Neuron (in vitro differentiated cells): ENCODE measurements around the gene SPATA46.

ENCODE experiments used
- H2AFZ ChIP-seq: one replicate; pipeline ENCODE4 v1.6.1; 2013; ENCODE audit warnings: low read depth, mild to moderate bottlenecking, inconsistent platforms, low read length, moderate library complexity
- H3K27me3 ChIP-seq: one replicate; pipeline ENCODE4 v1.6.1; 2013; ENCODE audit warnings: low read length; ENCODE audit not compliant: insufficient read depth
- H3K36me3 ChIP-seq: one replicate; pipeline ENCODE4 v1.6.1; 2013; ENCODE audit warnings: low read length; ENCODE audit not compliant: insufficient read depth
- H3K4me1 ChIP-seq: one replicate; pipeline ENCODE4 v1.6.1; 2013; ENCODE audit warnings: low read length; ENCODE audit not compliant: insufficient read depth
- H3K4me3 ChIP-seq: 2 replicates; pipeline ENCODE4 v1.5.1; 2013; ENCODE audit warnings: mild to moderate bottlenecking, low read length, moderate library complexity
- H3K9me3 ChIP-seq: one replicate; pipeline ENCODE4 v1.6.1; 2013; ENCODE audit warnings: low read length

Gene SPATA46

DNA sequence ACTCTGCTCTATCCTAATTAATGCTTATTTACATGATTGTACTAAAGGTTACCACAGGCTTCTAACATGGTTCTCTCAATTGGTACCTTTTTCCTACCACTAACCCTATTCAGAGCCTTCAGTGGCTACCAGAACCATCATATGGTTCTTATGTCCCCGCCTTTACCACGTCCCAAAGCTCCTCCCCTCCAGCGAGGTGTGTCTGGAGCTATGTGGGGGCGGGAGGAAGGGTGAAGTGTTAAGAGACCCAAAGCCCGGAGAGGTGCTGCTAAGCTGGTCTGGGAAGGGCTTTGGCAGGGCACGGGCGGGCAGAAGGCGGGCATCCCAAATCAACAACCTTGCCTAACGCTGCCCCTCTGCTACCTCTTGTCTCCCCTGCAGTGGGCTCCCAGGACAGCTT lies 10.0 kb downstream of the SPATA46 start:
- H3K4me1 ChIP-seq = no peaks in the 10 kb centered on the region
- no peaks in the 10 kb centered on the region for H3K9me3 ChIP-seq
- H3K4me3 ChIP-seq = no peak overlapping the region
- H2AFZ ChIP-seq = no peak overlapping the region
- no peaks in the 10 kb centered on the region for H3K27me3 ChIP-seq
- peaks cover 22% of the 10 kb centered on the region for H3K36me3 ChIP-seq

DNA sequence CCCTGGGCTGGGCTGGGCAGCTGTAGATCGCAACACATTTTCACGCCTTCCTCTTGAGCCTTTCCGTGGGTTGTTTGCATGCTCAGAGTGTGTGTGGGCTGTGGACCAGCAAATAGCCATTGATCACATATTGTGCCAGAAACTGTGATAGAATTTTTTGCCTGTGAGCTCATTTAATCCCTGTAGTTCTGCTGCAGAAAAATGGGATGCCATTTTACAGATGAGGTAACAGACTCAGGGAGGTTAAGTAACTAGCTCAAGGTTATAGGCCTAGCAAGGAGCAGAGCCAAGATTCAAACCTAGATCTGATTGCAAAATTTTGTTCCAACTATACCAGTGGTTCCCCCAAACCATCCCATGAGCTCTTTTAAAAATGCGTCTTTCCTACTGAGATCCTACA lies 10.5 kb downstream of the SPATA46 start:
- Histone ChIP-seq H3K27me3 (no peaks in the 10 kb centered on the region), H3K4me3 (no peak overlapping the region), H3K9me3 (no peaks in the 10 kb centered on the region), H3K4me1 (no peaks in the 10 kb centered on the region), H2AFZ (no peak overlapping the region), H3K36me3 (peaks cover 26% of the 10 kb centered on the region)

DNA sequence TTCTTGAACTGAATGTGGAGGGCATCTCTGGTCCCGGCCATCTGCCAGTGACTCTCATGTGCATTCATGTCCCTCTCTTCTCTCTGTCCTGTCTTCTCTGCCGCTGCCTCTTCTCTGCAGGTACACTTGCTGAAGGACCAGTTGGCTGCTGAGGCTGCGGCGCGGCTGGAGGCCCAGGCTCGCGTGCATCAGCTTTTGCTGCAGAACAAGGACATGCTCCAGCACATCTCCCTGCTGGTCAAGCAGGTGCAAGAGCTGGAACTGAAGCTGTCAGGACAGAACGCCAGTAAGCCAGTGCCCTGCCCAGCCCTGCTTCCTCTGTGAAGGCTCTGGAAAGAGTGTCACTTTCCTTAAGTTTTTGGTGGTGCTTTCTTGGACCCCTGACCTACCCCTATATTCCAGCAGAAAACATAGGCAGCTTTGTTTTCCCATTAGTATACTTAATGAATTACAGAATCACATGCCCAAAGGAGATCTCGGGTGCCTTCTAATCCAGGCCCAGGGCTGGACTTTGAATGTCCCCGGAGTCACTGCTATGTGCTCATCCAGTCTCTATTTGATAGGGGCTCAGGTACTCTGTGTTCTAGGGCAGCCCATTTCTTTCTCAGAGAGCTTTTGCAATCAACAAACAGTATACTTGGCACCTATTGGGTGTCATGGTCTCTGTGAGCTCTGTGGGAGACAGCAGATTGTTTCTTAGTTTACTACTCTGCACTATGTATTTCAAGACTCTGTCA lies 11.2 kb downstream of the SPATA46 start:
- Histone ChIP-seq H3K4me3 (no peak overlapping the region), H3K36me3 (peaks cover 26% of the 10 kb centered on the region), H3K9me3 (no peaks in the 10 kb centered on the region), H2AFZ (no peak overlapping the region), H3K27me3 (no peaks in the 10 kb centered on the region), H3K4me1 (no peaks in the 10 kb centered on the region)

DNA sequence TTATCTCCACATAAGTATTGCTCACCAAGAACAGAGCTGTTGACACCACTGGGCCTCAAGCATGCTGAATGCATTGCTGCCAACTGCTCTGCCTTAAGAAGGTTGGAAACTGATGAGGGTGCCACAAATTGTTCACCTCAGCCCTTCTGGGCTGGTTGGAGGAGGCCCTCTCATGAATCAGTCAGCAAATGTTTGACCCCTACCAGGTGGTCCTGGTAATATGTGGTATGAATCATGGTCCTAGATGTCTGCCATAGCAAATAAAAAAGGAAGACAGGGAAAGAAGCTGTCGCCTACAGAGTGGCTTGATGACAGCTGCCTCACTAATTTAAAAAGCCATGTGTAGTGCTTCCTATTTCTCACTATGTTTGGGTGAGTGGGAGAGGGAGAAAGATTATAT lies 12.2 kb downstream of the SPATA46 start:
- no peaks in the 10 kb centered on the region for H3K27me3 ChIP-seq
- no peak overlapping the region for H2AFZ ChIP-seq
- peaks cover 23% of the 10 kb centered on the region for H3K36me3 ChIP-seq
- H3K4me3 ChIP-seq = no peak overlapping the region
- no peaks in the 10 kb centered on the region for H3K9me3 ChIP-seq
- no peaks in the 10 kb centered on the region for H3K4me1 ChIP-seq

DNA sequence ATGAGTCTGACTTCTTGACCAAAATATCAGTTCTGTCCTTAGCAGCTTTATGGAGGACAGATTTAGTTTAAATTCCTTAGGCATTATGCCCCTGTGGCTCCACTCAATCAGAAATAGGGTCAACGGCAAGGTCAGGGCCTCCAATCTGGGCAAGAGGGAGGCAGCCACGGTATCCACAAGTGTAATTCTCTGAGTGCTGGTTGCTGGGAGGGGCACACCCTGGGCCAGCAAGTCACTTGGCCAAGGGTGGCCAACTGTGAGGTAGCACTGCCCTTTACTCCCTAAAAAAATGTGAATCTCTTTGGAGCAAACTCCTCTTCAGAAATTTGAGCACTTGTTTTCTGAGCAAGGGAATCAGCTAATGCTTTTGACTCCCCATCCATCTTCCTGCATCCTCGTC lies 12.8 kb downstream of the SPATA46 start:
- H3K9me3 ChIP-seq = no peaks in the 10 kb centered on the region
- H3K27me3 ChIP-seq = no peaks in the 10 kb centered on the region
- peaks cover 20% of the 10 kb centered on the region for H3K36me3 ChIP-seq
- no peak overlapping the region for H2AFZ ChIP-seq
- no peak overlapping the region for H3K4me3 ChIP-seq
- H3K4me1 ChIP-seq = peaks cover 2% of the 10 kb centered on the region

DNA sequence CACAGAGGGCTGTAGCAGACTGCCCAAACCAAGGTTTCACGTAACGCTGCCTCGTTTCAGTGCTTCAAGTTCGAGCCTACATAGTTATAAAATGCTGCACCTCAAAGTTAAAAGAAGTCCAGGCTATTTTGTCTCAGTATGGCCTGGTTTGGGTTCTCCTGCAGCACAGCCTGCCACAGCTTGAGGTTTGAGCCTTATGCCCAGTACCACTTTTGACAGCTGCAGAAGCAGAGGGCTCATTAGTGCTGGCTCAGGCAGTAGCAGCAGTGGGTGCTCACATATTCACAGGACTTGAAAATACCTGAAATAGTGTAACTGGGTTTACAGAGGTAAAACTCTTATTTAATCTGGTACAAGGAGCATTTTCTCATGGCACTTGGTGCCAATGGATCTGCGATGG lies 15.3 kb downstream of the SPATA46 start:
- Histone ChIP-seq H2AFZ (no peak overlapping the region), H3K36me3 (peaks cover 11% of the 10 kb centered on the region), H3K4me3 (no peak overlapping the region), H3K9me3 (no peaks in the 10 kb centered on the region), H3K27me3 (no peaks in the 10 kb centered on the region), H3K4me1 (peaks cover 13% of the 10 kb centered on the region)

DNA sequence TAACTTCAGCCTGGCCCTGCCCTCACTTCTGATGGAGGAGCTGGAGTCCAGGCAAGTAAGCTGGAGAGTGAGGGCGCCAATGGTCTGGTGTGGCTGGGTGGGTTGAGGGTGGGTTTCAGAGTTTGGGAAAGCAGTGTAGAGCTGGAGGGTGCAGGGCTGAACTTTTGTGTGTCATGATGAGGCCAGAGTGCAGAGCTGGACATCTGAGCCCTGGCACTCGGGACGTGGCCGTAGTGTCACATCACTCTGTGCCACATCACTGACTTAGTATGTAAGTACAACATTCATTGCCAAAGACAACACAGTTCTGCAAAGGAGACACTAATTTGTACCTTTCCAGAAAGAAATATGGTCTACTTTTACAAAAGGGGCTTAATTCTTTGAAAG lies 15.8 kb downstream of the SPATA46 start:
- Histone ChIP-seq H3K4me3 (no peak overlapping the region), H3K9me3 (no peaks in the 10 kb centered on the region), H3K27me3 (no peaks in the 10 kb centered on the region), H3K4me1 (peaks cover 13% of the 10 kb centered on the region), H2AFZ (no peak overlapping the region), H3K36me3 (peaks cover 13% of the 10 kb centered on the region)

DNA sequence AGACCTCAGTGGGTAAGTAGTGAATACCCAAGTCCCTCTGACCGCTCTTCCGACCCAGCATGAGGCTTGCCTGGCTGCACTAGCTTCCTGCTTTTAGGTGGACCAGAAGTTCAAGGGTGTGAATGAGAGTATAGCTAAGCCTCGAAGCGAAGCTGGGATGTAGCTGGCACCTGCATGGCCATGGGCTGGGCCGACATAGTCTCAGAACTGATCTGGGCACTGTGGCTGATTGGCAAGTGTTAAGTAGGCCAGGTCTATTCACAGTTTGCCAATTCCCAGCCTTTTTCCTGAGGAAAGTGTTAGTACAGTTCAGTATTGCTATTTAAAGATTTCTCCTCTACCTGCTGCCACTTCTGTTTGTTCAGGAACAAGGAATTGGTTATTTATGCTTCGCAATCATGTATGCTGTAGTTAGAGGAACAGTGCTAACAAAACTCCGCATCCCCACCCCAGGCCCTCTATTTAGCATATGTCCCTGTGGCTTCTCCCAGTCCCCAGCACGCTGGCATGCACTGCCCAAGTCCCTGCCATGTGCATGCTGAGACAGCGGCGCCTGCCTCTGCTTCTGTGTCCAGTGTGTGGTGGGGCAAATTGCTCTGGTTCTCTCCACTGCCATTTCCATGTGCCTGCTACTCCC lies 16.3 kb downstream of the SPATA46 start:
- H3K36me3 ChIP-seq = peaks cover 18% of the 10 kb centered on the region
- no peak overlapping the region for H3K4me3 ChIP-seq
- peaks cover 13% of the 10 kb centered on the region for H3K4me1 ChIP-seq
- no peak overlapping the region for H2AFZ ChIP-seq
- H3K9me3 ChIP-seq = no peaks in the 10 kb centered on the region
- H3K27me3 ChIP-seq = no peaks in the 10 kb centered on the region

DNA sequence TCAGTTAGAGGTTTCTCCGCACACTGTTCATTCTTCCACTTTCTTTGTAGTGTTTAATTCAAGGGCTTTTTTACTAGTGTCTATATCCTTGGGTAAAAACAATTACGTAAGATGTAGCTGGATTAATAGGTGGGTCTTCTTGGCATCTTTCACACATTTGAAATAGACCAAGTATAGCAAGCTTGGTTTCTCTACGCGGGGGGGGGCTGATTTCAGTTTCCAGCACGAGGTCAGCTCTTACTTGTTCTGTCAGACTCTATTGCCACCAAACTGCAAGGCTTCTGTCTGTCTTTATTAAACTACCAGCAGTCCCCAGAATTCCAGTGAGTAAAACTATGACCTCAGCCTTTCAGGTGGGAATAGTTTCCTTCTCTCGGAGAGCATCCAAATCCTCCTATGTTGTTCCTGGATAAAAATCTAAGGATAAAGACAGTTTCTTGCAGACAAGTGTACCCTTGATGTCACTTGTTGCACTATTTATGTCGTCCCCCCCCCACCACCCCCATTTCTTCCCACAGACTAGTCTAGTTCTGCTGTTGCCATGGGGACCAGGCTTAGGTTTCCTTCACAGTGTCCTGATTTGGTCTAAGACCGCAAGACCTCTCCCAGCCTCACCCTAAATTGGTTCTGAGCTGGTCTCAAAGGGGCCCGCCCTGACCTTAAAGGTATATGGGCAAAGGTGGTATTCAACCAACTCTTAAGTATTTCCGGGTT lies 17.0 kb downstream of the SPATA46 start:
- Histone ChIP-seq H3K4me1 (peaks cover 13% of the 10 kb centered on the region), H3K9me3 (no peaks in the 10 kb centered on the region), H3K4me3 (no peak overlapping the region), H3K36me3 (peaks cover 21% of the 10 kb centered on the region), H2AFZ (no peak overlapping the region), H3K27me3 (no peaks in the 10 kb centered on the region)

DNA sequence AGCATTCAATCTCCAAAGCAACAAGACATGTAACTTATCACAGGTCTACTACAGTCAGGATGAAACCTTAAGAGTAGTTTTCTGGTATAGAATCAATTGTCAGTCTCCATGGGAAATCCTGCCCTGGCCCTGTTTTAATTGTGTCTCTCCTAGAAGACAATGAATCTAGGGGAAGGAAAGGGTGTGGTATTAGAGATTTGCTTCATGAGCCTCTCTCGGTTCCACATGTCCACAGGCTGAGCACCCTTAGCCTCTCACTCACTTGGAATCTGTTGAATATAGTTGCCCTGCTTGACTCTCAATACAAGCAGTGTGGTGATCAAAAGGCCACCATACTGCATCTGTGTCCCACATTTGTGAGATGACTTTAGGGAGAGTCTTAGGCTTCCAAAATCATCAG lies 17.7 kb downstream of the SPATA46 start:
- Histone ChIP-seq H3K27me3 (no peaks in the 10 kb centered on the region), H3K4me1 (peaks cover 13% of the 10 kb centered on the region), H2AFZ (no peak overlapping the region), H3K36me3 (peaks cover 21% of the 10 kb centered on the region), H3K9me3 (no peaks in the 10 kb centered on the region), H3K4me3 (no peak overlapping the region)

DNA sequence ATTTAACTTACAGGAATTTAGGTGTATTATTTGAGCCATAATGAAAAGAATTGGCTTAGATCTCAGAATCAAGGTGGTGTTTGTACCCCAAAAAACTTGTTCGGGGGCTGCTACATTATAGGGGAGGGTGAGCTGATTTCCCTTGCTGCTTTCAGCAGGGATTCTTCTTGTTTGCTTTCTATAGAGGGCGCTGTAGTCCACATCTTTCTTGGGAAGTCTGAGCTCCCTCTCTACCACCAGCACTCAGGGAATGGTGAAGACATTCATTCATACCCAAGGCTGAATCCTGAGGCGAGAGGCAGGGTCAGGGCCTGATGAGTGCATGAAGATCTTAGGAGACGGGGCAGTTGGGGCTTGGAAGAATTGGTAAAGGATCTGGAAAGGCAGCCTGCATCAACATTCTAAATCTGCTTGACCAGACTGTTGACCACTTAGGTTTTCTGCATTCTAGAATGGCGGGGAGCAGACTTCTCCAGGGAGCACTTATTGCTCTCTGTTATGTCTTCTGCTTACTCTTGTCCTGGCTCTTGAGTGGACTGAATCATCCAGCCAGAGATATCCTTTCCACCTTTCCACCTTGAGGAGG lies 18.9 kb downstream of the SPATA46 start:
- H3K9me3 ChIP-seq = no peaks in the 10 kb centered on the region
- H3K4me1 ChIP-seq = peaks cover 13% of the 10 kb centered on the region
- H2AFZ ChIP-seq = no peak overlapping the region
- H3K27me3 ChIP-seq = no peaks in the 10 kb centered on the region
- peaks cover 21% of the 10 kb centered on the region for H3K36me3 ChIP-seq
- no peak overlapping the region for H3K4me3 ChIP-seq

DNA sequence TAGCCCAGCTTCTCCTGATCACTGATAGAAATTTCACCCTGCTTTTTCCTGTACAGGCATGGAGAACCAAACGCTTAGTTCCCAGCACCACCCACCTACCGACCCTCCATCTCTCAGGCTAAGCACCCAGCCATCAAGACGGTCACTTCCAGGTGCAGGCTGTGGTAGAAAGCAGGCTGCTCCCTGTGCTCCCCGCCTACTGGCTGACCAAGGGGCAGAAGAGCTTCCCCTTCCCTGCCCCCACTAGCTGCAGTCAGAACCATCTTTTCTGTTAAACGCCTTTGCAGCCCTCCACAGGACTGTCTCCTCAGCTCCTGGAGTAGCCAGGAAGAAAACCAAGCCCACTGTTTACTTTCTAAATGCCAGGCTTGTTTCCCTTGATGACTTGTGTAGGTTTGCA lies 23.0 kb downstream of the SPATA46 start:
- H3K27me3 ChIP-seq = no peaks in the 10 kb centered on the region
- no peaks in the 10 kb centered on the region for H3K9me3 ChIP-seq
- peaks cover 17% of the 10 kb centered on the region for H3K36me3 ChIP-seq
- peaks cover 17% of the 10 kb centered on the region for H3K4me1 ChIP-seq
- no peak overlapping the region for H2AFZ ChIP-seq
- no peak overlapping the region for H3K4me3 ChIP-seq

DNA sequence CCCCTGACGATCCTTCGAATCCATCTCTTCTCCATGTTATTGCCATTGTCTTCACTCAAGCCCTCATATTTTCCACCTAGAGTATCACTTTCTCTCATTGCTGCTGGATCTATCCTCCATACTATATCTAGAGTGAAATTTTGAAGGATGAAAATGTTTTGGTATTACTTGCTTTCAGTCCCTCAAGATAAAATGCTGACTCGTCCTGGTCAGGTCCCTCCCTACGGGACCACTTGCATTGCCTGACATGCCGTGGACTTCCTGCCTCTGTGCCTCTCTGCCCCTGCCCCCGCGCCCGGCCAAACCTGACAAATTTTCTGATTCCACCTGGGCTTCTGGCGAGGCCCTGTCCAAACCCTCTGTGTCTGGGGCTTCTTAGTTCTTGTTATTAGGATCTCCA lies 23.6 kb downstream of the SPATA46 start:
- Histone ChIP-seq H3K9me3 (no peaks in the 10 kb centered on the region), H3K36me3 (peaks cover 17% of the 10 kb centered on the region), H3K4me1 (peaks cover 11% of the 10 kb centered on the region), H3K27me3 (no peaks in the 10 kb centered on the region), H3K4me3 (no peak overlapping the region), H2AFZ (no peak overlapping the region)
